Smooth muscle cell (in vitro differentiated cells): ENCODE results near the gene NDUFB10. TPM values are rescaled to one million over a fixed set of nuclear protein-coding genes. Genes with fewer than 3 reads are reported as not detected.

Source experiments
- DNase-seq: peaks from one replicate; lab custom pipeline; 2025; ENCODE audit not compliant: unreplicated experiment; lab: John Stamatoyannopoulos, UW
- H2AFZ ChIP-seq: fragments of 200-600 bp; sonication (generic); 2 replicates; pipeline ENCODE4 v1.6.0; 2016; ENCODE audit warnings: antibody characterized with exemption, low read depth, mild to moderate bottlenecking
- H3F3A ChIP-seq: fragments of 200-600 bp; sonication (generic); 2 replicates; pipeline ENCODE4 v1.6.0; 2017; ENCODE audit warnings: antibody characterized with exemption, low read depth
- H3K27ac ChIP-seq: fragments of 200-600 bp; sonication (generic); 2 replicates; pipeline ENCODE4 v1.5.1; 2016; ENCODE audit warnings: low read depth, mild to moderate bottlenecking
- H3K27me3 ChIP-seq: fragments of 200-600 bp; sonication (generic); 2 replicates; pipeline ENCODE4 v1.6.1; 2016; ENCODE audit warnings: low read depth, mild to moderate bottlenecking
- H3K36me3 ChIP-seq: fragments of 200-600 bp; sonication (generic); 2 replicates; pipeline ENCODE4 v1.5.1; 2016; ENCODE audit warnings: low read depth
- H3K4me1 ChIP-seq: fragments of 200-600 bp; sonication (generic); 2 replicates; pipeline ENCODE4 v1.5.1; 2016; ENCODE audit warnings: low read depth
- H3K4me2 ChIP-seq: fragments of 200-600 bp; sonication (generic); 2 replicates; pipeline ENCODE4 v1.6.0; 2016; ENCODE audit warnings: mild to moderate bottlenecking
- H3K4me3 ChIP-seq: fragments of 200-600 bp; sonication (generic); 2 replicates; pipeline ENCODE4 v1.5.1; 2016; ENCODE audit warnings: mild to moderate bottlenecking
- H3K79me2 ChIP-seq: fragments of 200-600 bp; sonication (generic); 2 replicates; pipeline ENCODE4 v1.6.0; 2016; ENCODE audit warnings: low read depth, mild to moderate bottlenecking
- H3K9ac ChIP-seq: fragments of 200-600 bp; sonication (generic); 2 replicates; pipeline ENCODE4 v1.6.0; 2016; ENCODE audit warnings: low read depth
- H3K9me3 ChIP-seq: fragments of 200-600 bp; sonication (generic); replicated peaks from 2 replicates; pipeline ENCODE4 v1.5.1; 2016; ENCODE audit warnings: low read depth
- H4K20me1 ChIP-seq: fragments of 200-600 bp; sonication (generic); 2 replicates; pipeline ENCODE4 v1.6.0; 2016; ENCODE audit warnings: low read depth
- CTCF ChIP-seq: fragments of 200-600 bp; sonication (generic); IDR thresholded peaks from 2 replicates; pipeline ENCODE4 v1.5.1; 2017; ENCODE audit warnings: borderline replicate concordance, mild to moderate bottlenecking, antibody characterized with exemption; ENCODE audit not compliant: insufficient read depth, poor library complexity, severe bottlenecking
- WGBS: methylation state at CpG from one replicate; pipeline ENCODE4 v1.1.7; 2016; ENCODE audit warnings: low lambda C conversion rate; 5-methylcytosine and 5-hydroxymethylcytosine counted together
- polyA plus RNA-seq: library from polyadenylated mRNA; unstranded; fragments of >200 nt; fragmentation: Nextera tagmentation; extraction: Ambion mirVana; gene quantifications from 2 replicates; pipeline ENCODE4 v1.2.1, GENCODE V29; 2016
- total RNA-seq: library from RNA; depleted of rRNA; stranded (reverse); fragments of >200 nt; gene quantifications from 2 replicates; pipeline ENCODE4 v1.2.3, GENCODE V29; 2014

Gene NDUFB10
- total and polyA plus RNA-seq, 2 experiments from 2014 or later, result 176 to 295 TPM

GRCh38 chr16:1966460-1966859, 7.1 kb downstream of the NDUFB10 start, which contains the start of gene RNF151:
TSS of gene RNF151 (plus strand) at chr16:1966856. CDS start at chr16:1966882, 26 bp downstream.
- Histone ChIP-seq H2AFZ (no peak within 1 kb of the TSS), H3K79me2 (peaks cover 36% of the 10 kb centered on the region), H3K9me3 (no peaks in the 10 kb centered on the region), H3K4me3 (peak within 1 kb of the TSS; percentile 79), H3K27ac (peak within 1 kb of the TSS; percentile 95), H3K27me3 (no peaks in the 10 kb centered on the region), H3F3A (peaks cover 18% of the 10 kb centered on the region), H4K20me1 (peaks cover 31% of the 10 kb centered on the region), H3K36me3 (no peaks in the 10 kb centered on the region), H3K4me2 (peak within 1 kb of the TSS; percentile 88), H3K9ac (peak within 1 kb of the TSS; percentile 98), H3K4me1 (peaks cover 20% of the 10 kb centered on the region)
- 99% methylated on average over 6 of the region's 6 CpGs for WGBS
- no peak for DNase-seq
- no peak for TF ChIP-seq CTCF

GRCh38 chr16:1968146-1968953, 9.0 kb downstream of the NDUFB10 start:
- no peak for TF ChIP-seq CTCF
- Histone ChIP-seq H3K4me1 (peaks cover 18% of the 10 kb centered on the region), H3K4me3 (no peak overlapping the region), H3F3A (peaks cover 4% of the 10 kb centered on the region), H4K20me1 (peaks cover 12% of the 10 kb centered on the region), H2AFZ (no peak overlapping the region), H3K4me2 (no peak overlapping the region), H3K9ac (no peak overlapping the region), H3K27ac (no peak overlapping the region), H3K36me3 (no peaks in the 10 kb centered on the region), H3K9me3 (no peaks in the 10 kb centered on the region), H3K27me3 (no peaks in the 10 kb centered on the region), H3K79me2 (peaks cover 42% of the 10 kb centered on the region)
- 94% methylated on average over 40 of the region's 41 CpGs for WGBS
- DNase-seq, result no peak

GRCh38 chr16:1971796-1972489, 12.6 kb downstream of the NDUFB10 start, which contains the start of gene TBL3:
TSS of gene TBL3 (plus strand) at chr16:1972053. CDS start at chr16:1972165, 112 bp downstream.
- peaks cover 18% of the 10 kb centered on the region for H3K79me2 ChIP-seq
- H4K20me1 ChIP-seq, result no peaks in the 10 kb centered on the region
- TF ChIP-seq CTCF, result no peak
- H3K4me2 ChIP-seq, result peak within 1 kb of the TSS; percentile 85
- no peaks in the 10 kb centered on the region for H3F3A ChIP-seq
- peak within 1 kb of the TSS; percentile 40 for H2AFZ ChIP-seq
- DNase-seq, result peak; percentile 81
- peak within 1 kb of the TSS; percentile 79 for H3K4me3 ChIP-seq
- H3K9me3 ChIP-seq, result no peaks in the 10 kb centered on the region
- H3K9ac ChIP-seq, result peak within 1 kb of the TSS; percentile 86
- H3K27ac ChIP-seq, result peak within 1 kb of the TSS; percentile 77
- peaks cover 5% of the 10 kb centered on the region for H3K4me1 ChIP-seq
- H3K27me3 ChIP-seq, result no peaks in the 10 kb centered on the region
- WGBS, result under 1% methylated on average over 68 of the region's 78 CpGs
- no peaks in the 10 kb centered on the region for H3K36me3 ChIP-seq
